ENCODE measurements around the gene FHOD3. TPM values are rescaled to one million over a fixed set of nuclear protein-coding genes. Genes with fewer than 3 reads are reported as not detected.

FHOD3 gene
- total and polyA plus RNA-seq, 2 of the 4 experiments (the other 2 are of a cell fraction), result 14.6 to 16.0 TPM

GRCh38 chr18:36634573-36635216 is 337.2 kb downstream of the FHOD3 start:
- H2BK5ac ChIP-seq (ENCODE audit: low read depth, low read length, poor library complexity, severe bottlenecking), result no peak overlapping the region
- intact Hi-C loops (cut with micrococcal nuclease), result no loop called here
- H3K9me3 ChIP-seq (ENCODE audit: control insufficient read depth, insufficient read depth, low read length), result no peaks in the 10 kb centered on the region
- H2AFZ ChIP-seq (replicated peaks; ENCODE audit: low read length, poor library complexity), result no peak overlapping the region
- no peak overlapping the region for H3K18ac ChIP-seq (ENCODE audit: low read depth, low read length)
- no TSS peak for BruUV-seq (replicated peaks)
- in situ Hi-C loops (cut with MboI; ENCODE audit: low sequenced_read_pairs), result no loop called here
- H3K79me1 ChIP-seq (ENCODE audit: low read depth in 1 of 2, low read length in 2 of 2), result no peaks in the 10 kb centered on the region
- no peak overlapping the region for H2AK9ac ChIP-seq (replicated peaks; ENCODE audit: low read depth, low read length, poor library complexity)
- H3K27me3 ChIP-seq (ENCODE audit: control insufficient read depth, insufficient read depth, low read length), result no peaks in the 10 kb centered on the region
- H3K27ac ChIP-seq (ENCODE audit: insufficient read depth, low read length), result no peak overlapping the region
- ATAC-seq (ENCODE audit: low read depth), result no peak
- no peak overlapping the region for H3K56ac ChIP-seq (ENCODE audit: extremely low read depth, insufficient read depth, low read length)
- CTCF ChIA-PET, result no interaction called here
- DNase-seq, result no peak
- no peaks in the 10 kb centered on the region for H4K20me1 ChIP-seq (ENCODE audit: insufficient read depth, low read length)
- H2BK20ac ChIP-seq (ENCODE audit: low read depth, low read length), result peak overlapping the region; percentile 14; the same call in 1 of the 2 replicates
- WGBS, 2 experiments (ENCODE audit: extremely low coverage in 2 of 2, insufficient read length in 1 of 2), result no CpG with 5 or more reads among the region's 7 CpGs
- no peak overlapping the region for H4K91ac ChIP-seq (ENCODE audit: insufficient read depth, low read depth, low read length)
- H3K4me2 ChIP-seq (ENCODE audit: low read depth, low read length), result no peak overlapping the region
- TF ChIP-seq BHLHE40 (IDR thresholded peaks at IDR 0.05; ENCODE audit: low read depth, low read length), result no peak
- no peak for TF ChIP-seq MXI1 (IDR thresholded peaks at IDR 0.05; ENCODE audit: borderline replicate concordance, low read depth, low read length)
- no peak for TF ChIP-seq RCOR1 (IDR thresholded peaks at IDR 0.05; ENCODE audit: insufficient replicate concordance, low read length)
- TF ChIP-seq SMC3 (IDR thresholded peaks at IDR 0.05; ENCODE audit: low read depth, low read length), result no peak
- no peak for TF ChIP-seq POLR2A (IDR thresholded peaks at IDR 0.05; ENCODE audit: low read depth, low read length)
- TF ChIP-seq NFE2L2 (IDR thresholded peaks at IDR 0.05; ENCODE audit: low read depth, low read length), result no peak
- TF ChIP-seq CHD1 (IDR thresholded peaks at IDR 0.05; ENCODE audit: low read depth, low read length), result no peak
- no peak for TF ChIP-seq USF2 (IDR thresholded peaks at IDR 0.05; ENCODE audit: low read depth, low read length)
- TF ChIP-seq, protein P1, sequence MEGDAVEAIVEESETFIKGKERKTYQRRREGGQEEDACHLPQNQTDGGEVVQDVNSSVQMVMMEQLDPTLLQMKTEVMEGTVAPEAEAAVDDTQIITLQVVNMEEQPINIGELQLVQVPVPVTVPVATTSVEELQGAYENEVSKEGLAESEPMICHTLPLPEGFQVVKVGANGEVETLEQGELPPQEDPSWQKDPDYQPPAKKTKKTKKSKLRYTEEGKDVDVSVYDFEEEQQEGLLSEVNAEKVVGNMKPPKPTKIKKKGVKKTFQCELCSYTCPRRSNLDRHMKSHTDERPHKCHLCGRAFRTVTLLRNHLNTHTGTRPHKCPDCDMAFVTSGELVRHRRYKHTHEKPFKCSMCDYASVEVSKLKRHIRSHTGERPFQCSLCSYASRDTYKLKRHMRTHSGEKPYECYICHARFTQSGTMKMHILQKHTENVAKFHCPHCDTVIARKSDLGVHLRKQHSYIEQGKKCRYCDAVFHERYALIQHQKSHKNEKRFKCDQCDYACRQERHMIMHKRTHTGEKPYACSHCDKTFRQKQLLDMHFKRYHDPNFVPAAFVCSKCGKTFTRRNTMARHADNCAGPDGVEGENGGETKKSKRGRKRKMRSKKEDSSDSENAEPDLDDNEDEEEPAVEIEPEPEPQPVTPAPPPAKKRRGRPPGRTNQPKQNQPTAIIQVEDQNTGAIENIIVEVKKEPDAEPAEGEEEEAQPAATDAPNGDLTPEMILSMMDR (conservative IDR thresholded peaks at IDR 0.05; ENCODE audit: low read depth, low read length), result no peak
- TF ChIP-seq RAD21 (IDR thresholded peaks at IDR 0.05; ENCODE audit: low read length), result no peak
- TF ChIP-seq FOS (IDR thresholded peaks at IDR 0.05; ENCODE audit: low read depth, low read length), result no peak
- TF ChIP-seq RFX5 (IDR thresholded peaks at IDR 0.05; ENCODE audit: low read depth, low read length), result no peak
- no peak for TF ChIP-seq CEBPB (IDR thresholded peaks at IDR 0.05; ENCODE audit: low read depth, low read length)
- TF ChIP-seq MAZ (IDR thresholded peaks at IDR 0.05; ENCODE audit: borderline replicate concordance, low read depth, low read length), result no peak
- TF ChIP-seq MAFK (IDR thresholded peaks at IDR 0.05; ENCODE audit: low read depth, low read length), result no peak
- no peak for TF ChIP-seq ELK1 (IDR thresholded peaks at IDR 0.05; ENCODE audit: borderline replicate concordance, low read depth, low read length)
- H2AK5ac ChIP-seq (ENCODE audit: low read depth, low read length), result 0 out of 2 replicates have a peak overlapping the region, but pooled peaks have one; percentile 6
- peaks cover 12% of the 10 kb centered on the region; the same call in 1 of the 2 replicates for H3K9me1 ChIP-seq (ENCODE audit: insufficient read depth, low read length)
- no peak overlapping the region for H3K4ac ChIP-seq (ENCODE audit: low read depth, low read length)
- no peak overlapping the region for H2BK15ac ChIP-seq (ENCODE audit: low read depth, low read length)
- no peak overlapping the region for H4K5ac ChIP-seq (ENCODE audit: low read depth, low read length)
- no peaks in the 10 kb centered on the region for H3K36me3 ChIP-seq (ENCODE audit: control insufficient read depth, insufficient read depth, low read length)
- no peak overlapping the region for H3K9ac ChIP-seq (ENCODE audit: low read depth, low read length)
- peaks cover 19% of the 10 kb centered on the region for H3K4me1 ChIP-seq (ENCODE audit: control insufficient read depth, insufficient read depth, low read length)
- peak overlapping the region; percentile 28; the same call in 1 of the 2 replicates for H3K14ac ChIP-seq (replicated peaks; ENCODE audit: low read depth, low read length)
- no peak overlapping the region for H3K23ac ChIP-seq (ENCODE audit: low read depth, low read length)
- H2BK120ac ChIP-seq (ENCODE audit: low read depth, low read length), result no peak overlapping the region
- POLR2A ChIA-PET (ENCODE audit: unreplicated experiment), result no interaction called here
- dilution Hi-C loops (cut with HindIII; ENCODE audit: low sequenced_read_pairs, unreplicated experiment), result no loop called here
- H3K4me3 ChIP-seq (ENCODE audit: insufficient read depth, low read depth, low read length), result no peak overlapping the region
- H4K8ac ChIP-seq (ENCODE audit: low read depth in 2 of 2, low read length in 2 of 2), result no peak overlapping the region

Data from IMR-90 (cell line).